ENCODE results near the gene CCDC188. TPM values are rescaled to one million over a fixed set of nuclear protein-coding genes. Genes with fewer than 3 reads are reported as not detected.

The CCDC188 gene
- total and polyA plus RNA-seq, 9 of the 15 experiments (the other 6 are each of a cell fraction or from before 2014, with no cell fraction given) = not detected

GRCh38 chr22:20167643-20168322 is 16.9 kb upstream of the CCDC188 start:
- ChIA-PET CTCF (ENCODE audit: low intra/inter-chr PET ratio) (interaction anchor here (0.8 kb wide), 1 partner anchor 11 kb away, joined by 3 read pairs; no protein-coding TSS in a partner anchor), POLR2A (interaction anchor here (0.6 to 1.6 kb wide), 10 partner anchors 9 to 206 kb away, joined by 3 to 6 read pairs (median 4); no protein-coding TSS in a partner anchor)
- FAIRE-seq (no peak), ATAC-seq (no peak), DNase-seq (ENCODE audit: extremely low read depth in 1 of 4, low spot score in 3 of 4) (no peak)
- in situ Hi-C loops (cut with MboI) (loop anchor here (25.0 kb wide), 1 partner anchor 520 kb away; no protein-coding TSS in a partner anchor), intact Hi-C loops (cut with micrococcal nuclease) (loop anchor here (5.0 kb wide), 1 partner anchor 40 kb away; no protein-coding TSS in a partner anchor)
- Histone ChIP-seq H3K36me3 (ENCODE audit: control insufficient read depth, insufficient read depth, low read length) (no peaks in the 10 kb centered on the region), H3K9me3 (replicated peaks; ENCODE audit: control insufficient read depth, insufficient read depth, low read depth, low read length) (peaks cover 2% of the 10 kb centered on the region; the same call in 1 of the 2 replicates), H3K27ac (ENCODE audit: extremely low read depth, low read depth, low read length) (no peak overlapping the region), H4K20me1 (replicated peaks; ENCODE audit: control insufficient read depth, insufficient read depth, low read length) (peaks cover 32% of the 10 kb centered on the region; the same call in 1 of the 2 replicates), H3K9ac (ENCODE audit: insufficient read depth in 1 of 2, low read depth in 2 of 2, low read length in 2 of 2) (peak overlapping the region in 1 of 2 experiments; percentile 16; a peak in 2 of 4 replicates), H3K27me3 (ENCODE audit: control insufficient read depth in 2 of 2, insufficient read depth in 2 of 2, low read length in 2 of 2) (peaks cover 54 to 76% of the 10 kb centered on the region in 2 experiments; a peak in 4 of 5 replicates), H3K9me1 (ENCODE audit: control insufficient read depth, insufficient read depth, low read length) (no peaks in the 10 kb centered on the region), H3K4me2 (ENCODE audit: insufficient read depth, low read length) (no peak overlapping the region), H3K4me1 (replicated peaks in 1 of 2; ENCODE audit: control insufficient read depth in 2 of 2, insufficient read depth in 2 of 2, low read length in 2 of 2) (peaks cover 0 to 27% of the 10 kb centered on the region in 2 experiments; a peak in 1 of 5 replicates), H3K79me2 (ENCODE audit: control insufficient read depth, insufficient read depth, low read length) (no peaks in the 10 kb centered on the region), H3K4me3 (no peak overlapping the region), H2AFZ (ENCODE audit: low read depth, low read length) (no peak overlapping the region)
- BruUV-seq (replicated peaks) = no TSS peak
- 2% methylated on average over 19 of the region's 19 CpGs for WGBS (ENCODE audit: insufficient coverage, low coverage, missing lambda C conversion rate)
- no peak for TF ChIP-seq MCM7 (IDR thresholded peaks at IDR 0.05)
- no peak for TF ChIP-seq ZBTB2 (IDR thresholded peaks at IDR 0.05)
- no peak for TF ChIP-seq CBX3 (IDR thresholded peaks at IDR 0.05; ENCODE audit: borderline replicate concordance in 1 of 2, low read length in 2 of 2)
- TF ChIP-seq SMAD2 (IDR thresholded peaks at IDR 0.05; ENCODE audit: low read depth, low read length) = no peak
- no peak for TF ChIP-seq ZNF592 (IDR thresholded peaks at IDR 0.05)
- no peak for TF ChIP-seq KLF13 (tag; IDR thresholded peaks at IDR 0.05; ENCODE audit: borderline replicate concordance, low read depth)
- no peak for TF ChIP-seq SRF (CRISPR knock-in tag; IDR thresholded peaks at IDR 0.05)
- no peak for TF ChIP-seq MNT (conservative IDR thresholded peaks at IDR 0.05)
- TF ChIP-seq TCF15 (CRISPR knock-in tag; IDR thresholded peaks at IDR 0.05) = no peak
- no peak for TF ChIP-seq NR0B1 (IDR thresholded peaks at IDR 0.05; ENCODE audit: partially characterized antibody)
- TF ChIP-seq ZNF79 (CRISPR knock-in tag; IDR thresholded peaks at IDR 0.05; ENCODE audit: low read depth) = no peak
